Kidney glomerular epithelial cell (primary cell): ENCODE results near the gene TBX1.

Experiments used
- DNase-seq: peaks from one replicate; lab custom pipeline; 2025; lab: John Stamatoyannopoulos, UW

TBX1 gene

DNA sequence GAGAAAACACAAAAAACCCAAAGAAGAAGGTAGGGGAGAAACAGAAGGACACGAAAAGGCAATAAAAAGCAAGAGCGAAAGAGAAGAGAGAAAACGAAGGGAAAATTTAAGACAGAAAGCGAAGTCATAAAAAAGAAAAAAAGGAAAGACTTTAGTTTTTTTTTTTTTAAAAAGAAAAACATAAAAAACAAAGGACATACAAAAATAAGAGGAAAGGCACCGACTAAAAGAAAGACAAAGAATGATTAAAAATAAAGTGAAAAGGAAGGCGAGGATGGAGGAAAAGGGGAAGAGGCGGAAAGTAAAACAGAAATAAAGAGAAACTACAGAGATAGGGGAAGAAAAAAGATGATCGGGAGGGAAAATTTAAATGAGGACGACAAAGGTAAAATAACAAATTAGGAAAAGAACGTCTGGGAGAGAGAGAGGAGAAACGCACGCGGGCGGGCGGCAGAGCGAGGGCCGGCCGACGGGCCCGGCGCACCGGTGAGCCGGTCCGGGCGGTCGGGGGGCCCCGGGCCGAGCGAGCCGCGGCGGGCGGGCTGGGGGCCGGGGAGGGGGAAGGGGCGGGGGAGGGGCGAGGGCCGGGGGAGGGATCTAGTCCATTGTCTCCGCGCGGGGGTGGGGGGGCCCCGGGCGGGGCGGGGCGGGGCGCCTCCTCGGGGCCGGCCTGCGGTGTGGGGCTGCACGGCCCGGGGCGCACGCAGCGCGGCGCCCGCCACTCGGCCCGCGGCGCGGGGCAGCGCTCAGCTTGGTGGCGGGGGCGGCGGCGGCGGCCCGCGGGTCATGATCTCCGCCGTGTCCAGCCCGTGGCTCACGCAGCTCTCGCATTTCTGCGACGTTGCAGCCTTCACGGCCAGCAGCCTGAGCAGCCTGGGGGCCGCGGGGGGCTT, at the start of gene TBX1:
Gene TBX1 (plus strand): TSS at position 721 of the 893 bp plus-strand sequence. CDS start 66 bp downstream, at position 787.
- DNase-seq: no peak

DNA sequence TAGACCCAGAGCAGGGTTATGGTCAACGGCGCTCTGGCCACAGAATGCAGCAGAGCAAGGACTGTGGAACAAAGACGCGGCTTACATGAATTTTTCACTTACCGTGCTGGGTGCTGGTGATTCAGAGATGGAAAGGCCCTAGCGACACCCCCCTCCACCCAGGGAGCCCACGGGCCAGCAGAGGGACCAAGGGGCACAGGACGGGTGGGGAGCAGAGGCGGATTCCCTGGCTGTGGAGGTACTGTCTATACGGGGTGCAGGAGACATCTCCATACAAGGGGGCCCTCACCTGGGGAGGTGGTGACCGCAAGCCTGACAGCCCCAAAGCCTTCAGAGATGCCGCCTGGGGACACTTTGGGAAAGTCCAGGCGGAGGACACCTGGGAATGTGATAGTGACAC, 47.3 kb upstream of the TBX1 start:
- DNase-seq: no peak

DNA sequence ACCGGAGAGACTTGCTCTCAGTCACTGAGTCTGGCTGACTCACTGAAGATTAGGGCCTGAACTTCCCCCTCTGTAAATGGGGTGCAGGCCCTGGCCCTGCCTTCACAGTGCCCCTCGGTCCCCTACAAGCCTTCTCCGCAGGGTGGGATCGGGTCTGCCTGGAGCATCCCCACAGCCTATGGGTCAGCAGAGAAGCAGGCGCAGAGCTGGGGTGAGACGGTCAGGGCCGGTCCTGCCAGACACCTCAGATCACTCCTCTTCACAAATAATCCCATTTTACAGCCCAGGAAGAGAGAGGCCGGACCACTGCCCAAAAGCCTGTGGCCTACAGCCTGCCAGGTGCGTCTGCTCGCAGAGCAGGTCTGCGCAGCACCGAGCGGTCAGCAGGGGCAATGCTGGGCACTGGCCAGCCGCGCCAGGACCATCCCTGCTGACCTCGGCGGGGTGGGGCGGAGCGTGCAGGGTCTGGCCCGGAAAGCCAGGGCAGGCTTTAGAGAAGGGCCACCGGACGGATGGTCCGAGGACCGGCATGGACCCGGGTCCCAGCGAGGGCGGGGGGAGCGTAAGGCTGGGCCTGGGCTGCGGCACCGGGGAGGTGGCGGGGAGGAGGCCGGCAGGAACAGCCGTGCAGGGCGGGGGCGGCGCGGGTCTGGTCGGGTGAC, 46.8 kb upstream of the TBX1 start:
- DNase-seq: no peak

DNA sequence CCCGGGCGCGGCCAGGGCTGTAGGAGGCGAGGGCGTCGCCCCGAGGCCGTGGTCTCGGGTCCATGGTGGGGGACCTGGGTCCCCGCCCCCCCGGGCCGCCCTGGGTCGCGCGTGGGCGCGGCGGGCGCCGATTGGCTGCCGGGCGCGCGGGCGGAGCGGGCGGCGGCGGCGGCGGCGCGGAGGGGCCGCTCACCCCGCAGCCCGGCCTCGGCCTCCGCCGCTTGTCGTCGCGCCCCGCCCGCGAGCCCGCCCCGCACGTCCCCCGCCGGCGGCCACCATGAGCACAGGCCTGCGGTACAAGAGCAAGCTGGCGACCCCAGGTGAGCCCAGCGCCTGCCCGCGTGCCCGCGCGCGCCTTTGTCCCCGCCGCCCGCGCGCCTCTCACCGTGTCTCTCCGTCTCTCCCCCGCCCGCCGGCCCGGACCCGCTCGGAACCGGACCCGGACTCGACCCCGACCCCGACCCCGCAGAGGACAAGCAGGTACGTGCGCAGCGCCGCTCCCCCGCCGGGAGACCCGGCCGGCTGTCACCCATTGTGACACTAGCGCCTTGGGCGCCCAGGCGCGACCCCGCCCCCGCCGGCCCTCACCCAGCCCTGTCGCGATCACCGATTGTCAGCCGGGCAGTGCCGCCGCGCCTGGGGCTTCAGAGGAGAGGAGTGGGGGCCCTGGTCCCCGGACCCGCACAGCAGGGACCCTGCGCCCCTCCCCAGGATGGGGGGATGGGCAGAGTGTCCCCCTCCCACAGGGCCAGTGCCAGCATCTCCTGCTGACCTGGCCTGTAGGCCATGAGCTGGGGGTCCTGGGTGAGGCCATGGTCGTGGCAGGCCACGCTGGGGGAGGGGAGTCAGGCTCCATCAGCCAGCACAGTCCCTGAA, 46.0 kb upstream of the TBX1 start, which contains the start of gene SEPTIN5:
Gene SEPTIN5 (plus strand): TSS at position 192 of the 876 bp plus-strand sequence. CDS start 86 bp downstream, at position 278.
- no peak for DNase-seq

DNA sequence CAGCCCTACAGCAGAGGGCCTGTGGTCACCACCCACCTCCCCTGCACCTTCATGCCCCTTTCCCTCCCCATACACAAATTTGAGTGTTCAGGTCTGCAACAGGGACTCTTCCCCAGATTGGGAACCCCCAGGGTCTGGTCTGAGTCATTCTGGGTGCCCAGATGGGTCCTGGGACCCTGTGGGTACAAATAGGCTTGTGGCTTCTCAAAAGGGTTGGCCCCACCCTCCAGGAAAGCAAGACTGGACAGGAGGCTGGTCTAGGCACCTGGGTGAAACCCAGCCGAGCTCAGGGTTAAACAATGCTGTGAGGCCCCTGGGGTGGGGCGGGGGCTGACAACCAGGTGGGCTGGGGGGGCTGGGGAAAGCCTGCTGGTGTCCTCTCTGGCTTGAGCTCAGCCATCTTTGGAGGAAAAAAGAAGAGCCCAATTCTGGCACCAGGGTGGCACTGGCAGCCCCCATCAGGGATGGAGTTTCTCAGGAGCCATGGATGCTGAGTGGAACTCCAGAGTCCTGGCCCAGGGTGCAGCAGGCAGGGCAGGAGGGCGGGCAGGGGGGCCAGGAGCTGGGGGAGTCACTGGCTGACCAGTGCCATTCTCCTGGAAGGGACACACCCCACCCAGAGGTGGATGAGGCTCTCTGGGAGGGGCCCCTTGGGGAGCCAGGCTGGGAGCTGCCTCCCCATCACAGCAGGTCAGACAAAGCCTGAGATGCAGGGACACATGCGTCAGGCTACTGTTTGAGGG, 45.2 kb upstream of the TBX1 start:
- no peak for DNase-seq

DNA sequence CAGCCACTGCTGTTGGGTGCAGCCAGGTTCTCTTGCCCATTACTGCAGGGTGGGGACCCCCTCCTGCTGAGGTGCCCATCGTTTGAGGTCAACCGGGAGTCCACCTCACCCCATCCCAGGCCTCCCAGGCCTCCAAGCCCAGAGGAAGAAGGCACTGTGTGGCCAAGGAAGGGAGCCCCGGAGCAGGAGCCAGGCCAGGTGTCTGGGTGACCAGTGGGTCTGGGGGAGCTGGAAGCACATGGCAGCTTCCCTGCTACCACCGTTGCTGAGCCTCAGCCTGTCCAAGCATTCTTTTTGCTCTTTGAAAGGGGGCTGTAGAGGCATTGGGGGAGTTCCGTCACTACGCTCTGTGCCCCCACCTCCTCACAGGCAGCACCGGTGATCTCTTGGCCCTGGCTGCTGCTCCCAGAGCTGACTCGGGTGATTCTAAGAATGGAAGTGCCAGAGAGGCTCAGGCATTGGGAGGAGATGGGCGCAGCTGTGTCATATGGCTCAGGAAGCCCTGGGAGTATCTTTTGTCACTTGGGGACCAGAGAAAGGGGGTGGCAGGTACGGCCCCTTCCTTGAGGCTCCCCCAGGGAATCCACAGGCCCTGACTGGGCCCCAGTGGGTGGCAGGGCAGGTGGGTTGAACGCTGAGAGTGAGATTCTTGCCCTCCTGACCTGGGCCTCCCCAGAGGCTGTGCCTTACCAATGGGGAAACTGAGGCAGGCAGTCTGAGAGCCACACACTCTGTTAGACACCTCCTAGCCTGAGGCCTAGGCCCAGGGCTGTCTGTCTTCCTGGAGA, 44.3 kb upstream of the TBX1 start:
- no peak for DNase-seq

DNA sequence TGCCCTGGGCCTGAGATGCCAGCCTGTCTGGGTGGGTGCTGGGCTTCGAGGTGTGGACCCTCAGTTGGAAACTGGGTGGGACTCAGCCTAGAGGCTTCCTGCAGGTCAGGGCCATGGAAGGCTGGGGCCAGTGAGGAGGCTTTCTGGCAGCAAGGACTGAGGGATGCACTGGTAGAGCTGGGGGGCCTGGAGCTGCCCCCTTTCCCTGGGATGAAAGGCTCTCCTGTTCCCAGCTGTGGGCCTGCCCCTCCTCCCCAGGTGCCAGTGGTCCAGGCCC, 43.8 kb upstream of the TBX1 start:
- DNase-seq: no peak

DNA sequence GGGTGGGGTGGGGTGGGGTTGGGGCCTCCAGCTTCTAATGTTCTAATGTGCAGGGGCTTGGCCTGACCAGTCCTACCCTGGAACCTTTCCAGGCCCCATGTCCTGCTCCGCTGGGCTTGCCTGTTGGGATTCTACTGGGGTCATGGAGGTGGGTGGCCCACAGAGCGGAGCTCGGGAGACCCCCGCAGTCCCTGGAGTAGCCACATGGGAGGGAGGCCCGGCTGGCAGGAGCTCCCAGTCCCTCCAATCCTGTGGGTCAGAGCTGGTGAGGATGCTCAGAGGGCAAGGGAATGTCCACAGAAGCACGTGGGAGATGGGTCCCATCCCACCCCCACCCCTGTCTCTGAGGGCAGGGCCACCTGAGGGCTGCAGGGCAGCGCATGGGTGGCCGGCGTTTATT, 43.4 kb upstream of the TBX1 start:
- DNase-seq: no peak

DNA sequence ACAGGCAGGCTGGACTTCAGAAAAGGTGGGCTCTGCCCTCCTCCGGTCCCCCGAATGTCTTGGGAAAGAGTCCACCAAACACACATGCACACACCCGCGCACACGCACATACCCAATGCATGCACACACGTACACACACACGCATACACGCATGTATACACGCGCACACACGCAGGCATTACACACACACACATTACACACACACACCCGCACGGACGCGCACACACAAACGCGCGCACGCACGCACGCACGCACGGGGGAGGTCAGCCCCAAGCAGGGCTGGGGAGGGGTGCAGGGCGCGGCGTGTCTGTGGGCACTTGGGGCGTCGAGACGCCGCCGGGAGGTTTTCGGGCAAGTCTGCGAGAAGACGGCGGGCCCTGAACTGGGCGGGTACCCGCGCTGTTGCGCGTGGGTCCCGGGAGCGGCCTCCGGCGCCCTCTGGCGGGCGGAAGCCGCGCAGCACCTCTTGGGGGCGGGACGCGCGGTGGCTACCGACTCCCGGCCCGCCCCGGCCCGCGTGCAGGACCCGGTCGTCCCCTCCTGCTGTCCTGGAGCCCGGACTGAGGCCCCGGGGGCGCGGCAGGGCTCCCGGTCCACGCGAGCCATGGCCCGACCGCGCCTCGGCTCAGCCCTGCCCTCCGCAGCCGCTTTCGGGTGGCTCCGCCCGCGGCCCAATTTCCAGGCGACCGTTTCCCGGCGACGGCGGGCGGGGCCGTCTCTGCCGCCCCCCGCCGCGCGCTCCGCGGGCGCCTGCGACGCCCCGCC, 42.7 kb upstream of the TBX1 start:
- DNase-seq: peak; percentile 29

DNA sequence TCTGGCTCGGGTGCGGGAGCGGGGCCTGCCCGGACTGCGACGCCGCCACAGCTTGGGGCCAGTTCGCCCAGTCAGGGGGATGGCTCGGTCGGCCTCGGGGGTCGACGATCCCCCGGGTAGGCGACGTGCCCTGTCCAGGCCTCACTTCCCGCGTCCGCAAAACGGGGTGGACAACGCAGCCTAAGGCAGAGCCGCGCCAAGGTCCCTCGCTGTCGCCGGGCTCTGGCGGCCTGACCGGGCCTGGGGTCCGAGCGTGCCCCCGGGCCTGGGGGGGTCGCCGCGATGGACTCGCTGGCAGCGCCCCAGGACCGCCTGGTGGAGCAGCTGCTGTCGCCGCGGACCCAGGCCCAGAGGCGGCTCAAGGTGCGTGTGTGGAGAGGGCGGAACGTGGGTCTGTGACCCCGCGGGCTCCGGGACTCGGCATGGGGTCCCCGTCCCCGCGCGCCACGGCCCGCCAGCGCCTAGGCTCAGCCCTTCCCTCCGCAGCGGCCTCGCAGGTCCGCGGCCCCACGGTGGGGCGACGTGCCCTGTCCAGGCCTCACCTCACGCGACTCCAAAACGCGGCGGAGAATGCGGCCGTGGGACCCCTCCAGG, 42.0 kb upstream of the TBX1 start:
- DNase-seq: no peak

DNA sequence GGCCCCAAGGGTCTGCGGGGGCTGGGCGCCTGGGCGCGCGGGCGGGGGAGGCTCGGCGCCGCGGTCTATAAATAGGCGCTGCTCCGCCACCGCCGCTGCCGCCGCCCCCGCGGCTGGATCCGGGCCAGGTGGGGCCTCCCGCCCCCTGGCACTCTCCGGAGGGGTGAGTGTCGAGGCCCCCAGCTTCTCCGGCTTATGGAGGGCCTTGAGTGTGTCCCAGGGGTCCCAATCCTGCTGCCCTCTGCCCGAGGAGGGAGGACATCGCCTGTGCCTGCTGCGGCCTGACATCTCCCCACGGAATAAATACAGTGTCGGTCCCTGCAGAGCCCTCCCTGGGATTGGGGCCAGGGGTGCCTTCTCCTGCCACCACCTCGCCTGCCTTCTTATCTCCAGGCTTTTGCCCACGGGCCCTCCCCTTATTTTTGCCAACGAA, 41.5 kb upstream of the TBX1 start:
- DNase-seq: no peak

DNA sequence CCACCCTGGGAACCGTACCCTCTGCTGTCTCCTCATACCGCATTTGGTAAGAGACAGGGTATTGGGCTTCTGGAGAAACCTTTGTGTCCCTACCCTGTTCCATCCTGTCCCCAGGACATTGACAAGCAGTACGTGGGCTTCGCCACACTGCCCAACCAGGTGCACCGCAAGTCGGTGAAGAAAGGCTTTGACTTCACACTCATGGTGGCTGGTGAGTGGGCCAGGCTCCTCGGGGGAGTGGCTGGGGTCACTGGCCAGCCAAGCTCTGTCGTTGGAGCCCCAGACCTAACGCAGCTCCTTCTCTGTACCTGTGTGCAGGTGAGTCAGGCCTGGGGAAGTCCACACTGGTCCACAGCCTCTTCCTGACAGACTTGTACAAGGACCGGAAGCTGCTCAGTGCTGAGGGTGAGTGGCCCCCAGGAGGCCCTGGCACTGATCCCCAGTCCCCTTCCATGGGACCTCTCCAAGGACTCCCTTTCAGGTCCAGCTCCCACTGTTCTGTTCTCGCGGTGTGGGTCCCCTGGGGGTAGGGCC, 41.0 kb upstream of the TBX1 start:
- no peak for DNase-seq

DNA sequence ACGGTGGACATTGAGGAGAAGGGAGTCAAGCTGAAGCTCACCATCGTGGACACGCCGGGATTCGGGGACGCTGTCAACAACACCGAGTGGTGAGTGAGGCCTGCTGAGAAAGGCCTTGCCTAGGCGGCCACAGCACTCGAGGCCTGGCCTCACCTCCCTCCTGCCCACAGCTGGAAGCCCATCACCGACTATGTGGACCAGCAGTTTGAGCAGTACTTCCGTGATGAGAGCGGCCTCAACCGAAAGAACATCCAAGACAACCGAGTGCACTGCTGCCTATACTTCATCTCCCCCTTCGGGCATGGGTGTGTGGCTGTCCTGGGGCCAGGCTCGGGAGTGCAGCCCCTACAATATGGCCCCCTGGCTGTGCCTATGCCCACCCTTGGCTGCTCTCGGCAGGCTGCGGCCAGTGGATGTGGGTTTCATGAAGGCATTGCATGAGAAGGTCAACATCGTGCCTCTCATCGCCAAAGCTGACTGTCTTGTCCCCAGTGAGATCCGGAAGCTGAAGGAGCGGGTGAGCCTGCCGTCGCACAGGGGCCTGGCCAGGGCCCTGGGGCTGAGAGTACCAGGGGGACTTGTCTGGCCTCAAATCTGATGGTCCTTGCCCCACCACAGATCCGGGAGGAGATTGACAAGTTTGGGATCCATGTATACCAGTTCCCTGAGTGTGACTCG, 40.3 kb upstream of the TBX1 start:
- DNase-seq: no peak

DNA sequence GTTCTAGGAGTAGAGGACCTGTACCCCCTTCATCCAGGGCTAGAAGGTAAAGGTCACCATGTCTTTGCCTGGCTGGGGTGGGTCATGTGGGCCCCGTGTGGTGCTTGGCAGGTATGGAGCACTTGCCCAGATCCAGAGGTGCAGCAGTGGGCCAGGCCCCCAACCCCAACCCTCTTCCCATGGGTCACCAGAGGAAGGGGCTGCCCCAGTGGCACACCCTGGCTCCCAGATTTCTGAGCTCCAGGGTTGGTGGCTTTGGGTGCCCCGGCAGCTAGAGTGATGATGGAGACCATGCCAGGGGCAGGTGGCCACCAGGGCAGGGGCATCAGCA, 39.6 kb upstream of the TBX1 start:
- DNase-seq: no peak

DNA sequence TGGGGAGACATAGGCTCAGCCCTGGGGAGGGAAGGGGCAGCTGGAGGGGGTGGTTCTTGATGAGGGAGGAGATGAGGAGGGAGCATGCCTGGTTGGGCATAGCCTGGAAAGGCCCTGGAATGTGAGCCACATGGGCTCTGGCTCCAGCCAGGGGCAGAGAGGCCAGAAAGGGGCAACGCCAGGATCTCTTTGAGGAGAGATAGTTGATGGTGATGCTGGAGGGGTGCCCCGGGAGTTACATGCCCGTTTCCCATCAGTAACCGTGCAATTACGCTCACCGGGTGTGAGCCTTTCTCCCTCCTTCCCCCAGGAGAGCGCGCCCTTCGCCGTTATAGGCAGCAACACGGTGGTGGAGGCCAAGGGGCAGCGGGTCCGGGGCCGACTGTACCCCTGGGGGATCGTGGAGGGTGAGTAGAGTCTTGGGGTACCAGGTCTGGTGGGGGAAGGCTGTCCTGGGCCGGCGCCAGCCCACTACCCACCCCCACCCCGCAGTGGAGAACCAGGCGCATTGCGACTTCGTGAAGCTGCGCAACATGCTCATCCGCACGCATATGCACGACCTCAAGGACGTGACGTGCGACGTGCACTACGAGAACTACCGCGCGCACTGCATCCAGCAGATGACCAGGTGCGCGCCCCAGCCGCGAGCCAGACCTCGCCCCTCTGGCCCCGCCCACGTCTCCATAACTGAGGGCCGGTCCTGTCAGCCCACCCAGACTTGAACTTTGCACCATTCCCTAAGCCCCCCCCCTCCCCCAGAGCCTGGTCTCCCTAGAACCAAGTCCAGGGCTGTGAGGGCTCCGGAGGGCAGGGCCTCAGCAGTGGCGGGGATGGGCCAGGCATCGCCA, 39.0 kb upstream of the TBX1 start:
- no peak for DNase-seq

DNA sequence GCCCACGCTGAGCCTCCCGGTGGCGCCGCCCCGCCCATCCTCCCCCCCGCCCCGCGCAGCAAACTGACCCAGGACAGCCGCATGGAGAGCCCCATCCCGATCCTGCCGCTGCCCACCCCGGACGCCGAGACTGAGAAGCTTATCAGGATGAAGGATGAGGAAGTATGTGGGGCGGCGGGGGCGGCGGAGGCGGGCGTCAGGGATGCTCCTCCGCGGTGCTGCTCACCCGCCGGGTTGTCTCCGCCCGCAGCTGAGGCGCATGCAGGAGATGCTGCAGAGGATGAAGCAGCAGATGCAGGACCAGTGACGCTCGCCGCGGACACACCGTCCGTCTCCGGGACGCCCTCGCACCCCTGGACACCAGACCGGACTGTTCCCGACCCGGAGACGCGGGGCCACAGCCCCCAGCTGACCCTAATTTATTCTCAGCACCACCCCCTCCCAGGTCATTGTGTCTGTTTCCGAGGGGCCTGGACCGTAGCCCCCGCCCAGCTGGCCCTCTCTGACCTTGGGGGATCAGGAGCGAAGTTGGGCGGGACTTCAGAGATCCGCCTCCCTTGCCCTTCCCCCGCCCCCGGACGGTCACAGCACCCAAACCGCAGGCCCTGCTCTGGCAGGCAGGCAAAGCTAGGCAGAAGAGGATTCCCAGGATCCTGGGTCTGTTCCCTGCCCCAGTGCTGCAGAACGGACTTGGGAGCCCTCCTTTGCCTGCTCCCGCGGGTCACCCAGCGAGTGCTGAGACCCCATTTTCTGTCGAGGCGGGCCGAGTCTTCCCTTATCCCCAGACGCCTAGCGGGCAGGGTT, 38.2 kb upstream of the TBX1 start:
- no peak for DNase-seq

DNA sequence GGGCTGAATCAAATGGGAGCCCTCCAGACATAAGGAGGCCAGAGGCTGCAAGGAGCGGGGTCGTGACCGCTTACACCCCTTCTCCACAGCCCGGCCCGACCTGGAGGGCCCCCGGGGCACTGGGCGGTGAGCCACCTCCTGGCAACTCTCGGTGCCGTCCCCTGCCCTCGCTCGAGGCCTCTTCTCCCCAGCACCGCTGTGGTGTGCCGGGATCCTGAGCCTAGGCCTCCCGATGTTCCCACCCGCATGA, 37.7 kb upstream of the TBX1 start:
- no peak for DNase-seq
